ENCODE results near the gene HHAT.

HHAT gene

DNA sequence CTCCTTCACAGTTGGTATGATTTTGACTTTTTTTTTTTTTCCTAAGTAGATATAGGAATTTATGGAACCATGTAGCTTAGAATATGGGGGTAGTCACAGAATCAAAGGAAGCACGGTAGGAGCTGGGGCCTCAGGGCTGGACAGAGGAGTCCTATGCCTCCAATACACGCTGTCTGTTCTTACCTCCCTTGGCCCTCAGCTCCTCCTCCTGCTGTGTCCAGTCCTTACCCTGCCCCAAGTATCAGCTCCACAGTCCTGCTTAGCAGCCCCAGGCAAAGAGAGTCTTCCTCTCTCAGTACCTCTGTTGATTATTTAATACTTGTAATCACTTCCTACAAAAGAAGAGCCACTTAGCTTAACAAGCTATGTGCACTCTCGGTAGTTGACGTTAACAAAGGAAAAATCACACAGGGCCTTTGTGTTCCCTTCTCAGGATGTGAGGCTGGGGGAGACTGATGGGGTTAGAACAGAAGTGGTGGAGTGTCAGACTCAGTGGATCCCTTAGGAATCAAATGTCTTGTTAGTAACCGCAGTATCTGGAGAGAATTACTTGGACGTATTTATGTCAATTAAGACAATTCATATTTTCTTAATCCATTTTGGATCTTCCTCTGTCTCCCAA lies 292.3 kb downstream of the HHAT start:
- H3K27ac Mint-ChIP-seq, result no peak overlapping the region
- H3K4me3 Mint-ChIP-seq, result no peak overlapping the region
- H3K9me3 Mint-ChIP-seq, result no peaks in the 10 kb centered on the region
- ATAC-seq (replicated peaks), result no peak
- H3K36me3 Mint-ChIP-seq (ENCODE audit: insufficient read depth), result peaks cover 4% of the 10 kb centered on the region
- no peak for DNase-seq
- H3K4me1 Mint-ChIP-seq (ENCODE audit: low read depth in 2 of 2), result no peaks in the 10 kb centered on the region
- peaks cover 0 to 5% of the 10 kb centered on the region in 2 donors for H3K27me3 Mint-ChIP-seq

DNA sequence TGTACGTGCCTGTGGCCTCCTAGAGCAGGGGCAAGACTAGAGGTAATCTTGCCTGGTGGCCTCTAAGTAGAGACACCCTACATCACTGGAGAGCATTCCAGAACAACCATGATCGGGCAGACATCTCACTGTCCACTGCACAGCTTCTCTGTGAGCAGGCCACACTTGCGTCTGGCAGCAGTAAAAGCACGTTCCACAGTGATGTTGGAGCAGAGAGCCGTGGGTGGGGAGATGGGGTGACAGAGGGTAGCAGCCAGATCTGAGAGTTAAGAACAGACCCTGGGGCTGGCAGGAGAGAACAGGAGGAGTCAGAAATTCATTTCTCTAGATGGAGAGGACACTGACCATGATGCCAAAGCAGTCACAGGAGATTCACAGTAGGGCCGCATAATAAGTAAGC lies 293.0 kb downstream of the HHAT start:
- ATAC-seq (replicated peaks), result no peak
- H3K27me3 Mint-ChIP-seq, result peaks cover 0 to 5% of the 10 kb centered on the region in 2 donors
- no peaks in the 10 kb centered on the region for H3K9me3 Mint-ChIP-seq
- H3K27ac Mint-ChIP-seq, result no peak overlapping the region
- DNase-seq, result no peak
- H3K4me1 Mint-ChIP-seq (ENCODE audit: low read depth in 2 of 2), result no peaks in the 10 kb centered on the region
- H3K4me3 Mint-ChIP-seq, result no peak overlapping the region
- peaks cover 4% of the 10 kb centered on the region for H3K36me3 Mint-ChIP-seq (ENCODE audit: insufficient read depth)

DNA sequence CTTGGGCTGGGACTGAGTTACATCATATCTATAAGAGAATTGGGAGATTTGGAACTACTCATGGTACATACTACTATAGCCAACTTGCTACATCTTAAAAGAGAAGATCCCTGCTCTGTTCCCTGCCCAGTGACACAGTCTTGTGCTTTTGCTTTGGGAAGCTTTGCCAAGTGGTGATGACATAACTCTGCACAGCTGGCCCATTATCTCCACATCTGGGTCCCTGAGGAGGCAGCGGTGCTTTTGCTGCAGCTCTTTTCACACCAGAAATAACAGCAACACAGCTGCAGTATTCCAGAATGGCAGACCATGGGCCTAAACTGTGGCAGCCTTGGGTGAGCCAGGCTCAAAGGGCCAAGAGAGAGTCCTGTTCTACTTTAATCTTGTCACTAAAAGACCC lies 296.0 kb downstream of the HHAT start:
- Mint-ChIP-seq H3K9me3 (no peaks in the 10 kb centered on the region), H3K27me3 (no peaks in the 10 kb centered on the region), H3K27ac (no peak overlapping the region), H3K36me3 (ENCODE audit: insufficient read depth) (no peaks in the 10 kb centered on the region), H3K4me3 (no peak overlapping the region), H3K4me1 (ENCODE audit: low read depth in 2 of 2) (no peaks in the 10 kb centered on the region)
- no peak for DNase-seq
- no peak for ATAC-seq (replicated peaks)

DNA sequence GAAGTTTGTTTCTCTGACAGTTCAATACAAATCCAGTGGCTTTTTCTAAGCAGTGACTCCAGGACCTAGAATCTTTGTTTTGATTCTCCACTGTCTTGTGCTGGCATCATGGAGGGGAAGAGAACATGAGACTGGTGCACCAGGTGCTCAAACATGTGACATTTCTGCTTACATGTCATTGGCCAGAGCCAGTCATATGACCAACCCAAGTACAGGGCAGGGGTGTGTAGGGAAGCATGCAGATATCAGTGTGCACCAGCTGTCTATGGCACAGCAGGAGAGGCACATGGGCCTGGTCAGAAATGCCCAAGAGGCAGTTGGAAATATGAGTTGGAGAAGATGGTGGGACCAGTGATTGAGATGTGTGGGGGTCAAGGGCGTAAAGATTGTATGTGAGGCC lies 297.0 kb downstream of the HHAT start:
- H3K4me1 Mint-ChIP-seq (ENCODE audit: low read depth in 2 of 2), result no peaks in the 10 kb centered on the region
- DNase-seq (no peak), ATAC-seq (replicated peaks) (no peak)
- H3K36me3 Mint-ChIP-seq (ENCODE audit: insufficient read depth), result no peaks in the 10 kb centered on the region
- no peak overlapping the region for H3K27ac Mint-ChIP-seq
- H3K4me3 Mint-ChIP-seq, result no peak overlapping the region
- H3K27me3 Mint-ChIP-seq, result no peaks in the 10 kb centered on the region
- H3K9me3 Mint-ChIP-seq, result no peaks in the 10 kb centered on the region

DNA sequence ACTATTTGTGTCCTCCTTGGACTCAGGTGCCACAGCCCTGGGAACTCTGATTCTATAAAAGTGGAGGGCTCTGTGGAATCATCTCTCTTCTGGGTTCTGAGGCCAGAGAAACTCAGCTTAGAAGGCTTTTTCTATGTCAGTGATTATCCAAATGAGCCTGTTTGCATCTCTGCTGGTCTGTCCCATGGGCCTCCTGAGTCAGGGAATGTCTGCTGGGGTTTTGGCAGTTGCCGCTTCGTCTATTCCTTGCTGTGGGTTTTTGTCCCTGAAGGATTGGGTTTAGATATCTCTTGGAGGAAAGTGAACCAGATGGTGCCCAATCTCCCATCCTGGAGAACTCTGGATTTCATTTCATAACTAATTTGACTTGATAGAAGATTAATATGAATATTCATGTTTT lies 297.6 kb downstream of the HHAT start:
- no peak for ATAC-seq (replicated peaks)
- no peak overlapping the region for H3K27ac Mint-ChIP-seq
- H3K9me3 Mint-ChIP-seq, result no peaks in the 10 kb centered on the region
- no peaks in the 10 kb centered on the region for H3K27me3 Mint-ChIP-seq
- H3K4me1 Mint-ChIP-seq (ENCODE audit: low read depth in 2 of 2), result no peaks in the 10 kb centered on the region
- DNase-seq, result no peak
- no peak overlapping the region for H3K4me3 Mint-ChIP-seq
- no peaks in the 10 kb centered on the region for H3K36me3 Mint-ChIP-seq (ENCODE audit: insufficient read depth)

DNA sequence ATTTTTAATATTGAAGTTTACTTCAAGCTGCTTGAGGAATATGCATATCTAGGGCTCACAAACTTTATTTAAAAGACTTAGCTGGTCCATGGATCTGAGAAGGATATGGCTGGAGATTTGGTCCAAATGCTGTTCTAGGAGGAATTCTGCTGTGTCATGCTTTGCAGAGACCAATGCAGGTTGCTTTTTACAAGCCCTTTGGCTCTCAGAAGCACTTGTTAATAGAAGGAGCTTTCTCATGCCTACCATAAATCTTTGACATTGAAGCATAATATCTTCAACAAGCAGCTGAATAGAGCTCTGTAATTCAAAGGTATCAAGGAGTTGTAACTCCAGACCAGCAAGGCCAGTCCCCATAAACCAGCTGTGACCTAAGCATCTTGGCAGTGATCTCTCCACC lies 299.1 kb downstream of the HHAT start:
- no peaks in the 10 kb centered on the region for H3K27me3 Mint-ChIP-seq
- DNase-seq (no peak), ATAC-seq (replicated peaks) (no peak)
- H3K4me1 Mint-ChIP-seq (ENCODE audit: low read depth in 2 of 2), result no peaks in the 10 kb centered on the region
- no peaks in the 10 kb centered on the region for H3K9me3 Mint-ChIP-seq
- H3K36me3 Mint-ChIP-seq (ENCODE audit: insufficient read depth), result no peaks in the 10 kb centered on the region
- H3K27ac Mint-ChIP-seq, result no peak overlapping the region
- H3K4me3 Mint-ChIP-seq, result no peak overlapping the region

DNA sequence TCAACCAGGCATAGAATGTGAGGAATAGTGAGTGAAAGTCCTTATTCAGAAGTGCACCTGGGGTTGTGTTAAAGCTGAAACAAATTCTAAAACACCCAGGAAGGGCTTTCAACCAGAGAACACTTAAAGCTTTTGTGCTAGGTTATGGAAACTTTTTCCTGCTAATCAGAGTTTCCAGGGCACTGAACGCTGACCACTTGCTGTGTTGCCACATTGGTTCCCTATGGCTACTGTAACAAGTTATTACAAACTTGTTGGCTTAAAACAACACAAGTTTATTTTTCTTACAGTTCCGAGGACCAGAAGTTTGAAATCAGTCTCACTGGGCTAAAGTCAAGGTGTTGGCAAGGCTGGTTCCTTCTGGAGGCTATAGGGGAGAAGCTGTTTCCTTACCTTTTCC lies 300.6 kb downstream of the HHAT start:
- H3K36me3 Mint-ChIP-seq (ENCODE audit: insufficient read depth), result no peaks in the 10 kb centered on the region
- no peaks in the 10 kb centered on the region for H3K4me1 Mint-ChIP-seq (ENCODE audit: low read depth in 2 of 2)

DNA sequence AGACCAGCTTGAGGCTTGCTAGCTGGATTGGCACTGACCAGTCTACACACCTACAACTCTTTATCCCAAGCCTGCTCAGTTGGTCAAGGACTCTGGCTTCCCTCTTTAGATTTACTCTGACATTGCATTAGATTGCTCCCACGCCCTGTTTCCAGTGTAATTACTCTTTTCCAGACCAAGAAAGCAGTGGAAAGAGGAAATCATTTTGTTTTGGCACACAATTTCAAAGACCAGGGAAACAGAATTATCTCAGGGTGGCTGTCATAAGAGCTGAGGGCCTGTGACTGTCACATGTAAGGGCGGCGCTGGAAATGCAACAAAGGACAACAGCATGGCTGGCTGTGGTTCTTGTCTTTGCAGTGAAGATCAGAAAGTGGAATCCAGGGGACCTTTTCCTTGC lies 302.7 kb downstream of the HHAT start:
- Mint-ChIP-seq H3K4me3 (no peak overlapping the region), H3K36me3 (ENCODE audit: insufficient read depth) (no peaks in the 10 kb centered on the region), H3K27me3 (no peaks in the 10 kb centered on the region), H3K9me3 (no peaks in the 10 kb centered on the region), H3K27ac (no peak overlapping the region), H3K4me1 (ENCODE audit: low read depth in 2 of 2) (no peaks in the 10 kb centered on the region)
- ATAC-seq (replicated peaks), result no peak
- DNase-seq, result no peak

More for the DNA sequence above, 300.6 kb downstream of the HHAT start:
- H3K9me3 Mint-ChIP-seq, result no peaks in the 10 kb centered on the region
- H3K4me3 Mint-ChIP-seq, result no peak overlapping the region
- no peaks in the 10 kb centered on the region for H3K27me3 Mint-ChIP-seq
- ATAC-seq (replicated peaks), result no peak
- no peak overlapping the region for H3K27ac Mint-ChIP-seq
- DNase-seq, result no peak

DNA sequence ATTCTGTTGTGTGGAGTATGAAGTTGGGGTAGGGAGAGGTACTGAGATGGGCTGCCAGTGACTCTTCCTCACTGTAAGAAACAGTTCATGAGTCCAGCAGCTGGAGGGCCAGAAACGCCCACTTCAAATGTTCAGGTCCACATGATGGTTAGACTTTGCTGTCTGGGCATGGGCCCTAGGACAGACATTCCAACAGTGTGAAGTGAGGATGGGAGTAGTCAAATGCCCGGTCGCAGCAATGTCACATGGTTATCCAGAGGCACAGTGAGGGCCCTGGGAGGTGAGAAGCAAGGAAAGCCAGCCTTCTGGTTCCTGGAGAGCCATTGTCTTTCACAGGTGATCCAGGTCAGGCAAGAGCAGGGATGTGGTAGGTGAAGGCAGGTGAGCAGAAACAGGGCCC lies 304.4 kb downstream of the HHAT start:
- Mint-ChIP-seq H3K36me3 (ENCODE audit: insufficient read depth) (no peaks in the 10 kb centered on the region), H3K4me3 (no peak overlapping the region), H3K27me3 (no peaks in the 10 kb centered on the region), H3K4me1 (ENCODE audit: low read depth in 2 of 2) (no peaks in the 10 kb centered on the region), H3K9me3 (no peaks in the 10 kb centered on the region), H3K27ac (no peak overlapping the region)
- no peak for DNase-seq
- ATAC-seq (replicated peaks), result no peak

DNA sequence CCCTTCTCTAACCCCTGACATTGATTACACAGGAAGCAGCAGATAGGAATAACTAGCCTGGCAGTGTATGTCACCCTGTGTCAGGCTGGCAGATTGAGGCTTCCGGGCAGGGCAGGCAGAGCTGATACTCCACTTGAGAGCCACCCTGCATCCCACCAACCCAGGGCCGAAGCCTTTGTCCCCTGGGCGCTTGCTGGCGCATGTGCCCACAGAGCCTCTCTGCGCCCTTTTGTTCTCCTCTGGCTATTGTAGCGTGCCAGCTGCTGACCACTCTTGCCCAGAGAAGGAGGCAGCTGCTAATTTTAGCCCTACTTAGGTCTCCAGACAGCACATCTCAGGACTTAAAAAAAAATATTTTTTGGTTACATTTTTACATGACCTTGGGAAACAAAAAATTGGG lies 304.9 kb downstream of the HHAT start:
- Mint-ChIP-seq H3K4me1 (ENCODE audit: low read depth in 2 of 2) (no peaks in the 10 kb centered on the region), H3K9me3 (no peaks in the 10 kb centered on the region), H3K27ac (no peak overlapping the region), H3K4me3 (no peak overlapping the region), H3K27me3 (no peaks in the 10 kb centered on the region), H3K36me3 (ENCODE audit: insufficient read depth) (no peaks in the 10 kb centered on the region)
- no peak for DNase-seq
- ATAC-seq (replicated peaks), result no peak

DNA sequence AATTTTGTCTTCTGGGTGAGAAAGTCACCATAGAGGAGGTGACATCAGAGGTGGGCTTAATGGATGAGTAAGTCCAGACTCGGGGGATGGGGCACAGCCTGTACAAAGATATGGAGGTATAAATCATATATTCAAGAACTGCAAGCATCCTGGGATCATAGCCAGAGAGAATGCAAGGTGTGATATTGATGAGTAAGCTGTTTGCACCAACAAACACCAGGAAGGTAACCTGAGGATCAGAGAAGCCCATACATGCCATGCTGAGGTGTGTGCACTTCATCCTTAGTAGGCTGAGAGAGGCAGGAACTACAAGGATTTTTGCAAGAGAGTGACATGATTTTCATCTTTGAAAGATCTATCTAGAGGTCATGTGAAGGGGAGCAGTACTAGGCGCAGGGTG lies 306.4 kb downstream of the HHAT start:
- Mint-ChIP-seq H3K4me1 (ENCODE audit: low read depth in 2 of 2) (no peaks in the 10 kb centered on the region), H3K27ac (no peak overlapping the region), H3K9me3 (no peaks in the 10 kb centered on the region), H3K36me3 (ENCODE audit: insufficient read depth) (no peaks in the 10 kb centered on the region), H3K27me3 (no peaks in the 10 kb centered on the region), H3K4me3 (no peak overlapping the region)
- no peak for ATAC-seq (replicated peaks)
- no peak for DNase-seq

DNA sequence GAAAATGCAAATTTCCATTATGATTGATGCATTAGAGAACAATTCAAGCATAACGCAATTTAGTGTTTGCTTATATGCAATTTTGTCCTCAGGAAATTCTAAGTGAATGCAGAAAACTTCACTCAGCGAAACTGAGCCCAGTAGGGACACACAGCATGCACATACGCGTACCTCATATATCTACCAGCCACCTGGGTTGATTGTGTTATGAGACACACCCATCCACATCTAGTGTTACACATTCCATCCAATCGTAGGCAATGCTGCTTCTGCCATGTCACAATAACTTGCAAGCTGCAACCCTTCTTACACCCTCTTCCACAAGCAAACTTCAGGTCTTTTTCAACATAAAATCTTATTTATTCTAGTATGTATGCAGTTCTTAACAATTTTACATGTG lies 312.9 kb downstream of the HHAT start:
- no peaks in the 10 kb centered on the region for H3K27me3 Mint-ChIP-seq
- H3K4me1 Mint-ChIP-seq (ENCODE audit: low read depth in 2 of 2), result no peaks in the 10 kb centered on the region
- H3K9me3 Mint-ChIP-seq, result no peaks in the 10 kb centered on the region
- H3K27ac Mint-ChIP-seq, result no peak overlapping the region
- DNase-seq (no peak), ATAC-seq (replicated peaks) (no peak)
- H3K36me3 Mint-ChIP-seq (ENCODE audit: insufficient read depth), result no peaks in the 10 kb centered on the region
- H3K4me3 Mint-ChIP-seq, result no peak overlapping the region

DNA sequence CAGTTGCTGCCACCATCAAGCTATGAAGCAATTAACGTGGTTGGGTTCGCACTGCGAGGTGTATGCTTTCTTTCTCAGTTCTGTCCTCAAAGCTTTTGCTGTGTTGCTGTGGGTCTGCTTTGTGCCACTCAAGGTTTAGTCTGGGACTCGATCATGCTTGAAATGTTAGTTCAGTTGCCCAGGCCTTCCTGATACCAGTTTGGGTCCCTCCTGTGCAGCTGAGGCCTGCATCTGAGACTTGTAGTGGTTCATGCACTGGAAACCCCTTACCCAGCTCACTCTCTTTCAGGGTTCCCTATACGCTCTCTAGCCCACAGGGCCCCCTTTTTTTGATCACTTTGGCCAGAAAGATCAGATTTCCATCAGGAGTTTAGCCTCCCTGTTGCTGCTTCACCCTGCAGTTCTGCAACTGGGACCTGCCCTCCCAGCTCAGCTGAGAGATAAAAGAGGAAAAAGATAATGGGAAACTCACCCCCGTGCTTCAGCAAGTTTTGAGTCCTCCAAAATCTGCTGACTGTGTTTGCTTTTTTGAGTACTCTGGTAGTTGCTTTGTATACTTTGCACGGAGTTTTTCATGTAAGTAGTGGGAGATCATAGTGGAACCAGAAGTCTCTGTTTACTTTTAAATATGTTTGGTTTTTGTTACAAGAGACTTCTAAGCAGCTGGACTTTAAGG lies 317.0 kb downstream of the HHAT start:
- ATAC-seq (replicated peaks) (no peak), DNase-seq (no peak)
- Mint-ChIP-seq H3K27me3 (no peaks in the 10 kb centered on the region), H3K27ac (no peak overlapping the region), H3K36me3 (ENCODE audit: insufficient read depth) (no peaks in the 10 kb centered on the region), H3K9me3 (no peaks in the 10 kb centered on the region), H3K4me3 (no peak overlapping the region), H3K4me1 (ENCODE audit: low read depth in 2 of 2) (peaks cover 5 to 17% of the 10 kb centered on the region in 2 donors)

DNA sequence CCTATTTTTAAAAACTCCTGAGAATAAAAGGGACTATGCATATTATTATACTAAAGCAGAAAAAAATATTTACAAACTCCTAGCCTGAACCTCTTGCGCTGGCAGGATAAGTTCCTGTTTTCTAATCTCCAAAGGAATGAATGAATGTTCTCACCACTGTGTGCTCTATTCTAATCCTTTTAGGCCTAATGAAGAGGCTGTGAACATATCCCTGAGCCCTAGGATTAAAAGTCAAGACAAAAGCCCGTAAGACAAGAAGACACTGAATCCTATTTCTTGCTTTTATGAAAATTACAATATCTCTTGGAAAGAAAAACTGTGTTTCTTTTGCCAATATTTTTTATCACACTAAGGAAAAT lies 317.5 kb downstream of the HHAT start:
- Mint-ChIP-seq H3K36me3 (ENCODE audit: insufficient read depth) (no peaks in the 10 kb centered on the region), H3K4me3 (no peak overlapping the region), H3K27me3 (no peaks in the 10 kb centered on the region), H3K27ac (no peak overlapping the region), H3K9me3 (no peaks in the 10 kb centered on the region), H3K4me1 (ENCODE audit: low read depth in 2 of 2) (peaks cover 5 to 17% of the 10 kb centered on the region in 2 donors)
- ATAC-seq (replicated peaks) (no peak), DNase-seq (no peak)

Measured in effector memory CD8-positive, alpha-beta T cell (primary cell).